HepG2 (cell line): ENCODE data around the gene LRFN2.

Experiments
- HNRNPUL1 ChIP-seq: fragments of 200-400 bp; formaldehyde crosslinking; IDR thresholded peaks from 2 replicates; pipeline ENCODE4 v1.6.1; 2017; ENCODE audit warnings: low read depth, mild to moderate bottlenecking, low read length, moderate library complexity
- MIXL1 ChIP-seq: IDR thresholded peaks from 2 replicates; pipeline ENCODE4 v1.6.1; 2016
- NFIC ChIP-seq: IDR thresholded peaks from 2 replicates; pipeline ENCODE4 v1.6.1; 2012; ENCODE audit warnings: mild to moderate bottlenecking, low read length, inconsistent platforms
- PHF8 ChIP-seq: sonication (generic); formaldehyde crosslinking; IDR thresholded peaks from 2 replicates; pipeline ENCODE4 v1.5.0; 2020; ENCODE audit warnings: missing genetic modification reagents
- POLR2A ChIP-seq, 2 experiments: IDR thresholded peaks; 2 replicates each; pipeline ENCODE4 v1.6.1; 2011; ENCODE audit warnings: low read depth in 2 of 2, low read length in 2 of 2, mild to moderate bottlenecking in 1 of 2, moderate library complexity in 1 of 2; ENCODE audit not compliant: insufficient read depth in 1 of 2
- SMYD3 ChIP-seq: sonication (generic); formaldehyde crosslinking; IDR thresholded peaks from 2 replicates; pipeline ENCODE4 v1.8.1; 2023; ENCODE audit warnings: mild to moderate bottlenecking, missing genetic modification reagents
- THAP9 ChIP-seq: sonication (generic); formaldehyde crosslinking; IDR thresholded peaks from 2 replicates; pipeline ENCODE4; 2020; ENCODE audit warnings: missing genetic modification reagents, mild to moderate bottlenecking, borderline replicate concordance
- ZNF557 ChIP-seq: sonication (generic); formaldehyde crosslinking; IDR thresholded peaks from 2 replicates; pipeline ENCODE4 v1.4.0; 2020; ENCODE audit warnings: missing genetic modification reagents
- ZNF564 ChIP-seq: sonication (generic); formaldehyde crosslinking; IDR thresholded peaks from 2 replicates; pipeline ENCODE4 v1.8.1; 2023; ENCODE audit warnings: mild to moderate bottlenecking, missing genetic modification reagents
- ZNF598 ChIP-seq: sonication (generic); formaldehyde crosslinking; IDR thresholded peaks from 2 replicates; pipeline ENCODE4 v1.5.1; 2020; ENCODE audit warnings: mild to moderate bottlenecking, missing genetic modification reagents, borderline replicate concordance
- TF ChIP-seq, protein P1 (sequence below): sonication (generic); formaldehyde crosslinking; IDR thresholded peaks from 2 replicates; pipeline ENCODE4 v1.5.0; 2020; ENCODE audit warnings: mild to moderate bottlenecking, missing genetic modification reagents, moderate library complexity

- TF ChIP-seq SMYD3 (CRISPR knock-in tag) (no peak), HNRNPUL1 (no peak), PHF8 (CRISPR knock-in tag) (no peak), ZNF564 (CRISPR knock-in tag) (no peak), ZNF598 (CRISPR knock-in tag) (no peak), ZNF557 (CRISPR knock-in tag) (no peak), POLR2A (IDR thresholded peaks at IDR 0.05; ENCODE audit: insufficient read depth in 1 of 2, low read depth in 2 of 2, low read length in 2 of 2) (no peak), THAP9 (CRISPR knock-in tag) (no peak), MIXL1 (CRISPR knock-in tag) (no peak), NFIC (no peak)
- TF ChIP-seq, protein P1, sequence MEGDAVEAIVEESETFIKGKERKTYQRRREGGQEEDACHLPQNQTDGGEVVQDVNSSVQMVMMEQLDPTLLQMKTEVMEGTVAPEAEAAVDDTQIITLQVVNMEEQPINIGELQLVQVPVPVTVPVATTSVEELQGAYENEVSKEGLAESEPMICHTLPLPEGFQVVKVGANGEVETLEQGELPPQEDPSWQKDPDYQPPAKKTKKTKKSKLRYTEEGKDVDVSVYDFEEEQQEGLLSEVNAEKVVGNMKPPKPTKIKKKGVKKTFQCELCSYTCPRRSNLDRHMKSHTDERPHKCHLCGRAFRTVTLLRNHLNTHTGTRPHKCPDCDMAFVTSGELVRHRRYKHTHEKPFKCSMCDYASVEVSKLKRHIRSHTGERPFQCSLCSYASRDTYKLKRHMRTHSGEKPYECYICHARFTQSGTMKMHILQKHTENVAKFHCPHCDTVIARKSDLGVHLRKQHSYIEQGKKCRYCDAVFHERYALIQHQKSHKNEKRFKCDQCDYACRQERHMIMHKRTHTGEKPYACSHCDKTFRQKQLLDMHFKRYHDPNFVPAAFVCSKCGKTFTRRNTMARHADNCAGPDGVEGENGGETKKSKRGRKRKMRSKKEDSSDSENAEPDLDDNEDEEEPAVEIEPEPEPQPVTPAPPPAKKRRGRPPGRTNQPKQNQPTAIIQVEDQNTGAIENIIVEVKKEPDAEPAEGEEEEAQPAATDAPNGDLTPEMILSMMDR (CRISPR knock-in tag): no peak
Measured at GRCh38 chr6:40410821-40411220, 176.3 kb downstream of the LRFN2 start.
